ENCODE data around the gene PNPLA6.

GRCh38 chr19:7533281-7533885 lies 2.1 kb upstream of the PNPLA6 start:
- TF ChIP-seq MEF2B (IDR thresholded peaks at IDR 0.05; ENCODE audit: partially characterized antibody, poor library complexity, severe bottlenecking) (no peak), CTCF (IDR thresholded peaks at IDR 0.05 in 2 of 3, conservative IDR thresholded peaks at IDR 0.05 in 1 of 3; ENCODE audit: control insufficient read depth in 2 of 3, extremely low read depth in 1 of 3, insufficient read depth in 1 of 3, low read depth in 3 of 3, low read length in 3 of 3) (no peak), POLR2AphosphoS2 (IDR thresholded peaks at IDR 0.05; ENCODE audit: low read depth, low read length) (no peak)

All from GM12878 (cell line).